HCT116 (cell line): ENCODE measurements around the gene SMDT1. TPM values are rescaled to one million over a fixed set of nuclear protein-coding genes. Genes with fewer than 3 reads are reported as not detected.
A peak's percentile ranks its signal among the peaks of the same experiment; 100 is the strongest.
"Not testable (repeated sequence)": the region's sequence is repeated elsewhere in the genome, so short reads cannot be mapped to it uniquely, and the experiment has no call there.

Source experiments
- ATAC-seq: fragments of 200-7000 bp; cut with Tn5 transposase; 2 replicates; pipeline ENCODE4 v1.9.1; 2020; ENCODE audit warnings: mild to moderate bottlenecking, moderate library complexity
- BruUV-seq: library from RNA; stranded (reverse); fragments of 400-500 nt; replicated peaks from 2 replicates; lab custom pipeline; 2021; lab: Mats Ljungman, UMichigan
- CTCF ChIA-PET: fragments of 300-600 bp; sonication (Branson Sonifier 250); formaldehyde crosslinking; loops from one replicate; lab custom pipeline; 2021; ENCODE audit warnings: antibody characterized with exemption; lab: Charles Lee
- POLR2A ChIA-PET: fragments of 300-600, 350-600 bp; sonication (Branson Sonifier 250); formaldehyde crosslinking; loops from one replicate; lab custom pipeline; 2021; ENCODE audit warnings: antibody characterized with exemption; lab: Charles Lee
- RAD21 ChIA-PET, 2 experiments: fragments of 300-600 bp; sonication (Branson Sonifier 250); formaldehyde crosslinking; loops; one replicate each; lab custom pipeline; 2023; ENCODE audit warnings: low total read pairs in 2 of 2; ENCODE audit not compliant: uncharacterized antibody in 2 of 2, unreplicated experiment in 2 of 2, low non-redundant PET in 1 of 2; lab: Charles Lee
- DNase-seq: peaks from one replicate; pipeline ENCODE4 v3.0.0-alpha.2; 2010; ENCODE audit warnings: low read depth, low spot score
- H2AFZ ChIP-seq: fragments of 200-600 bp; shearing (Covaris generic), sonication (generic); 2 replicates; pipeline ENCODE4 v1.6.1; 2017; ENCODE audit warnings: low read depth, mixed run types, mixed read lengths, antibody characterized with exemption, low read length; ENCODE audit not compliant: poor library complexity, severe bottlenecking
- H3K27ac ChIP-seq: 2 replicates; pipeline ENCODE4 v1.5.1; 2012; ENCODE audit warnings: low read depth, low read length
- H3K27me3 ChIP-seq: fragments of 200-600 bp; sonication (generic); 2 replicates; pipeline ENCODE4 v1.6.1; 2016; ENCODE audit warnings: mixed run types, low read length, mixed read lengths; ENCODE audit not compliant: insufficient read depth
- H3K36me3 ChIP-seq, 2 experiments: fragments of 200-500 bp in 1 of 2; fragments of 200-600 bp in 1 of 2; sonication (Bioruptor generic) in 1 of 2; sonication (generic) in 1 of 2; 2 replicates each; pipeline versions ENCODE4 v1.5.1 to v1.6.1; 2014 to 2016; ENCODE audit warnings: low read length in 2 of 2, inconsistent platforms in 1 of 2, mixed read lengths in 1 of 2, mixed run types in 1 of 2; ENCODE audit not compliant: insufficient read depth in 2 of 2, control insufficient read depth in 1 of 2
- H3K4me1 ChIP-seq, 2 experiments: fragments of 200-600 bp in 1 of 2; sonication (generic) in 1 of 2; 2 replicates each; pipeline versions ENCODE4 v1.5.1 to v1.6.1; 2012 to 2017; ENCODE audit warnings: low read length in 2 of 2, inconsistent platforms in 1 of 2, mild to moderate bottlenecking in 1 of 2, mixed read lengths in 1 of 2, mixed run types in 1 of 2, moderate library complexity in 1 of 2; ENCODE audit not compliant: insufficient read depth in 2 of 2, control insufficient read depth in 1 of 2
- H3K4me2 ChIP-seq: fragments of 200-600 bp; sonication (generic); 2 replicates; pipeline ENCODE4 v1.6.1; 2017; ENCODE audit warnings: mixed run types, low read length, mixed read lengths
- H3K4me3 ChIP-seq, 2 experiments: fragments of 200-600 bp in 1 of 2; sonication (generic) in 1 of 2; replicated peaks in 1 of 2; 2 replicates each; pipeline ENCODE4 v1.5.1; 2011 to 2016; ENCODE audit warnings: low read length in 2 of 2, control low read depth in 1 of 2, low read depth in 1 of 2, mild to moderate bottlenecking in 1 of 2, mixed read lengths in 1 of 2, mixed run types in 1 of 2
- H3K79me2 ChIP-seq: fragments of 200-600 bp; sonication (generic); 2 replicates; pipeline ENCODE4 v1.6.1; 2017; ENCODE audit warnings: mild to moderate bottlenecking, mixed run types, low read length, moderate library complexity, mixed read lengths; ENCODE audit not compliant: insufficient read depth
- H3K9ac ChIP-seq: fragments of 200-600 bp; sonication (generic); 2 replicates; pipeline ENCODE4 v1.6.1; 2016; ENCODE audit warnings: low read length, mixed read lengths
- H3K9me2 ChIP-seq: fragments of 200-600 bp; sonication (generic), shearing (Covaris generic); 2 replicates; pipeline ENCODE4 v1.6.1; 2017; ENCODE audit warnings: mixed run types, mild to moderate bottlenecking, moderate library complexity; ENCODE audit not compliant: insufficient read depth
- H3K9me3 ChIP-seq, 2 experiments: fragments of 200-500 bp in 1 of 2; fragments of 200-600 bp in 1 of 2; sonication (Bioruptor generic) in 1 of 2; sonication (generic) in 1 of 2; 2 replicates each; pipeline ENCODE4 v1.6.1; 2014 to 2017; ENCODE audit warnings: low read length in 2 of 2, mixed read lengths in 2 of 2, inconsistent platforms in 1 of 2, low read depth in 1 of 2, mild to moderate bottlenecking in 1 of 2, mixed run types in 1 of 2, moderate library complexity in 1 of 2; ENCODE audit not compliant: control insufficient read depth in 1 of 2, insufficient read depth in 1 of 2
- H4K20me1 ChIP-seq: fragments of 200-600 bp; sonication (generic), shearing (Covaris generic); 2 replicates; pipeline ENCODE4 v1.6.1; 2017; ENCODE audit warnings: mixed run types, mild to moderate bottlenecking, moderate library complexity; ENCODE audit not compliant: insufficient read depth
- CBX3 ChIP-seq: IDR thresholded peaks from 2 replicates; pipeline ENCODE4 v1.6.1; 2012; ENCODE audit warnings: low read depth
- FOSL1 ChIP-seq: IDR thresholded peaks from 2 replicates; pipeline ENCODE4 v1.6.1; 2012; ENCODE audit warnings: low read depth
- MAX ChIP-seq: IDR thresholded peaks from 2 replicates; pipeline ENCODE4 v1.6.1; 2012
- REST ChIP-seq: IDR thresholded peaks from 2 replicates; pipeline ENCODE4 v1.6.1; 2012; ENCODE audit warnings: low read depth
- SIN3A ChIP-seq: IDR thresholded peaks from 2 replicates; pipeline ENCODE4 v1.6.1; 2012; ENCODE audit warnings: low read depth
- ZFX ChIP-seq: fragments of 450-650 bp; IDR thresholded peaks from 2 replicates; pipeline ENCODE4 v1.6.1; 2017
- intact Hi-C: fragments of 100-400 bp; cut with micrococcal nuclease; formaldehyde crosslinking; loops from 2 replicates; pipeline ENCODE4 v1.10.0; 2022
- total RNA-seq: library from RNA; stranded (reverse); gene quantifications from one replicate; pipeline ENCODE4 v1.2.1, GENCODE V29; 2021; ENCODE audit not compliant: unreplicated experiment

Gene SMDT1
- total RNA-seq, 1 experiment from 2014 or later, result 51.9 TPM

- peaks cover 12 to 20% of the 10 kb centered on the region in 2 experiments; a peak in 2 of 4 replicates for H3K9me3 ChIP-seq
- CTCF ChIA-PET, RAD21 ChIA-PET, H3K4me2 ChIP-seq, H2AFZ ChIP-seq, H3K27me3 ChIP-seq, H3K27ac ChIP-seq, intact Hi-C loops, POLR2A ChIA-PET, H3K9ac ChIP-seq, H3K36me3 ChIP-seq, H3K4me3 ChIP-seq, H3K79me2 ChIP-seq, H3K4me1 ChIP-seq, H3K9me2 ChIP-seq, H4K20me1 ChIP-seq, DNase-seq, BruUV-seq, ATAC-seq: not testable (repeated sequence)
- peak; percentile 62; the same call in 1 of the 2 replicates for TF ChIP-seq CBX3
Measured at GRCh38 chr22:42104332-42104860, 24.9 kb downstream of the SMDT1 start.

- H3K27ac ChIP-seq, result no peak overlapping the region
- DNase-seq, result no peak
- H3K4me2 ChIP-seq, result no peak overlapping the region
- H3K79me2 ChIP-seq, result no peaks in the 10 kb centered on the region
- ChIA-PET CTCF (no interaction called here), POLR2A (no interaction called here), RAD21 (no interaction called here)
- H3K9me3 ChIP-seq, result peaks cover 12 to 13% of the 10 kb centered on the region in 2 experiments; a peak in 2 of 4 replicates
- H3K27me3 ChIP-seq, result no peaks in the 10 kb centered on the region
- no peaks in the 10 kb centered on the region for H3K9me2 ChIP-seq
- TF ChIP-seq REST (no peak), SIN3A (no peak), FOSL1 (no peak), CBX3 (no peak), ZFX (no peak), MAX (no peak)
- no peak overlapping the region for H3K4me3 ChIP-seq
- H3K4me1 ChIP-seq, result no peaks in the 10 kb centered on the region
- H2AFZ ChIP-seq, result no peak overlapping the region
- intact Hi-C loops, result no loop called here
- no peaks in the 10 kb centered on the region for H3K36me3 ChIP-seq
- H3K9ac ChIP-seq, result no peak overlapping the region
- no peak for ATAC-seq
- BruUV-seq, result no TSS peak
- no peaks in the 10 kb centered on the region for H4K20me1 ChIP-seq
Measured at GRCh38 chr22:42108848-42109247, 29.3 kb downstream of the SMDT1 start.
